Subcutaneous abdominal adipose tissue (tissue), 5 donors: ENCODE data around the gene TSPAN18.

Experiments
- H3K27ac ChIP-seq: one replicate; pipeline ENCODE4 v1.7.0; 2013; ENCODE audit warnings: low read depth, mild to moderate bottlenecking, inconsistent platforms, low read length, moderate library complexity
- H3K27me3 ChIP-seq, 5 donors: one replicate each; pipeline ENCODE4 v1.7.0; 2013; ENCODE audit warnings: low read length in 5 of 5, inconsistent platforms in 1 of 5; ENCODE audit not compliant: control insufficient read depth in 5 of 5, insufficient read depth in 4 of 5
- H3K36me3 ChIP-seq, 5 donors: one replicate each; pipeline ENCODE4 v1.7.0; 2013; ENCODE audit warnings: low read length in 5 of 5; ENCODE audit not compliant: control insufficient read depth in 5 of 5, insufficient read depth in 5 of 5
- H3K4me1 ChIP-seq, 5 donors: one replicate each; pipeline ENCODE4 v1.7.0; 2013; ENCODE audit warnings: low read length in 5 of 5, mild to moderate bottlenecking in 3 of 5, moderate library complexity in 1 of 5; ENCODE audit not compliant: control insufficient read depth in 5 of 5, insufficient read depth in 5 of 5
- H3K4me3 ChIP-seq, 5 donors: one replicate each; pipeline ENCODE4 v1.7.0; 2013; ENCODE audit warnings: low read length in 5 of 5, low read depth in 1 of 5
- H3K9ac ChIP-seq, 5 donors: one replicate each; pipeline ENCODE4 v1.7.0; 2013; ENCODE audit warnings: low read length in 5 of 5, mild to moderate bottlenecking in 4 of 5, moderate library complexity in 3 of 5
- H3K9me3 ChIP-seq, 5 donors: one replicate each; pipeline ENCODE4 v1.7.0; 2013; ENCODE audit warnings: low read length in 5 of 5; ENCODE audit not compliant: control insufficient read depth in 5 of 5
- donor health status: healthy.
- donor health status: healthy.
- donor health status: healthy.
- donor health status: healthy.
- donor health status: healthy.

TSPAN18 gene

DNA sequence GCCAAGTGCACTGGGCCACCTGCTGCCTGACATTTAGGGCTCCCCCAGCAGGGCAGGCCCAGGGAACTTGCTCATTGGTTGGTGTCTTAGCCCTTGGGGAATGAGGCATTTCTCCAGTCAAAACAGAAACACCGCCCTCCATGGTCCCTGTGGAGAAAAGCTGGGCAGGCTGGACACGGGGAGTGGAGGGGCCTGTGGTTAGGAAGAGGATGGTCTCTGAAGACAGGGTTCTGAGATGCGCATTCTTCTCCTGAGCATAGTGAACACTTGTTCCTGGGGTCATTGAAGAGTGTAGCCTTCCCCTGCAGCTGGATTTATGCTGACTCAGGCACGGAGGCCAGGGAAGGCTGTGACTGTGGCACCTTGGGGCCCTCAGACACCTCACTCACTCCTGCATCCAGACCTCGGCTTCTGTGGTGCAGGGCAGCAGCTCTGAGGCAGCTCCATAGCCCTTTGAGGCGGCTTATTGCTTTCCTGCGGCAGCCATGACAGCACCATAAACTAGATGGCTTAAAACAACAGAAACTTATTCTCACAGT is 8.2 kb downstream of the TSPAN18 start:
- Histone ChIP-seq H3K4me1 (peaks cover 0 to 60% (median 0%) of the 10 kb centered on the region in 5 donors), H3K36me3 (no peaks in the 10 kb centered on the region), H3K4me3 (no peak overlapping the region), H3K9ac (no peak overlapping the region), H3K27ac (no peak overlapping the region), H3K27me3 (peaks cover 0 to 22% (median 4%) of the 10 kb centered on the region in 5 donors), H3K9me3 (peaks cover 0 to 6% (median 4%) of the 10 kb centered on the region in 5 donors)

DNA sequence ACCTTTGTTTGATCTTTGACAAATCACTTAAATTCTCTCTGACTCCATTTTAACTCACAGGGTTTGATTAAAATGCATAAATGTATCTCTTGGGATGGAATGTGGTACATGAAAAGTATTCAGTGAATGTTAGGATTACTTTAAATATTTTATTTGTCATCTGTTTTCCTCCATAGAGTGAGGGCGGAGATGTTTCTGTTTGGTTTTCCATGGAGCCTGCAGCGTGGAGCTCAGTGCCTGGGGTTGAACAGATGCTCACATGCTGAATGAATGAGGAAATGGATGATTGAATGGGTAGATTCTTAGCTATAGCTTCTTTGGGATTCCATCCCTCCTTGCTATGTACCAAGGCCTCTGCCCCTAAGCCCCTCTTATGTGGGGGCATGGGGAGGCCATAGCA is 10.0 kb downstream of the TSPAN18 start:
- H3K27me3 ChIP-seq = peaks cover 0 to 20% (median 6%) of the 10 kb centered on the region in 5 donors
- peaks cover 0 to 6% (median 4%) of the 10 kb centered on the region in 5 donors for H3K9me3 ChIP-seq
- no peak overlapping the region for H3K27ac ChIP-seq
- no peaks in the 10 kb centered on the region for H3K36me3 ChIP-seq
- no peak overlapping the region for H3K9ac ChIP-seq
- H3K4me1 ChIP-seq = peaks cover 0 to 62% (median 0%) of the 10 kb centered on the region in 5 donors
- H3K4me3 ChIP-seq = no peak overlapping the region

DNA sequence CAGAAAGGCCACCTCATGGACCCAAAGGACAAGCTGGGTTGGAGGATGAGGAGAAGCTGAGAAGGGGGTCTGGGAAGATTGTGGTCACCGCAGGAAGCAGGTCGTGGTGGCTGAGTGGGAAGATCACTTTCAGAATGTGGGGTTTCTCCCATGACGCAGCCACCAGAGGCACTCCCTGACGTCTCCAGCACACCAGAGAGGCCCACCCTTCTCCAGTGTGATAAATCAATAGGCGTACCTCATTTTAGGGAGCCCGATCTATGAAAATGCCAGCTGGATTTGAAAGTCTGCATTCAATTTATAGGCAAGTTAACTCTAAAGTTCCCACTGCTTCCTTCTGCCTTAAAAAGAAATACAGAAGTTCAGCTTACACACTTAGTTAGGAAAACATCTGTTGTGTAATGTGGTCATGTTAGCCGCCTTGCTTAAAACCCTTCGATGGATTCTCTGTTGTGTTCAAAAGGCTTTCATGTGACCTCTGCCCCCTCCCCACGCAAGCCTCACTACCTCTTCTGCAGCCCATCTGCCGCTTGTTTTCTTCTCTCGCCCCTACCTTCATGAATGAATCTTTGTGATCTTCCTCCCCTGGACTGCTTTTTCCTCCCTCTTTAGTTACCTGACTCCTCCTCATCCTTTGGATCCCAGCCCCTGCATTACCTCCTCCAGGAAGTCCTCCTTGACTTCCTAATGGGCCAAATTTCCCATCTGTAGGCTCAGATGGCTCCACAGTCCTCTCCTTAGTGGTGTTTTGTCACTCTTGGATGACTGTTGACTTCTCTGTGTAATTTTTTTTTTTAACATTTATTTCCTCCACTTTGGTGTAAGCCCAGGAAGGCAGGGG is 10.7 kb downstream of the TSPAN18 start:
- Histone ChIP-seq H3K9ac (no peak overlapping the region), H3K4me1 (peaks cover 0 to 61% (median under 1%) of the 10 kb centered on the region in 5 donors), H3K27me3 (peaks cover 0 to 14% (median 8%) of the 10 kb centered on the region in 5 donors), H3K36me3 (no peaks in the 10 kb centered on the region), H3K9me3 (peaks cover 0 to 6% (median 4%) of the 10 kb centered on the region in 5 donors), H3K27ac (no peak overlapping the region), H3K4me3 (no peak overlapping the region)

DNA sequence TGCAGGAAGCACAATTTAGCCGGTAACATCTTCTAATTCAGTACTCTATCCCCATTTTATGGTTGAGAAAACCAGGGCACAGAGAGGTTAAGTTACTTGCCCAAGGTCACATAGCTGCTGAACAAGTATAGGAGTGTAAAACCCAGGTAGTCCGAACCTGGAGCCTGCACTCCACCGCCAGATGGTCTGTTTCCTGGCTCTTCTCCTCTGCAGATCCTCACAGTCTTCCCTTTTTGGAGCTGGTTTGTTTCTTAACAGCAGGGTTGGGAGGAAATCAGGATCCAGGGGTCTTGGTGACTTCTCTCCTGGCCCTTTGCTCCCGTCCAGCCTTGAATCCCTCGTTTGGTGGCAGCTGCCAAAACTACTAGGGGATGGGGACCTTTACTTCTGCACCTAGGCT is 12.0 kb downstream of the TSPAN18 start:
- peaks cover 0 to 18% (median 5%) of the 10 kb centered on the region in 5 donors for H3K27me3 ChIP-seq
- H3K36me3 ChIP-seq = no peaks in the 10 kb centered on the region
- no peak overlapping the region for H3K9ac ChIP-seq
- H3K4me1 ChIP-seq = peaks cover 0 to 62% (median 6%) of the 10 kb centered on the region in 5 donors
- H3K4me3 ChIP-seq = no peak overlapping the region
- H3K9me3 ChIP-seq = no peaks in the 10 kb centered on the region
- no peak overlapping the region for H3K27ac ChIP-seq

DNA sequence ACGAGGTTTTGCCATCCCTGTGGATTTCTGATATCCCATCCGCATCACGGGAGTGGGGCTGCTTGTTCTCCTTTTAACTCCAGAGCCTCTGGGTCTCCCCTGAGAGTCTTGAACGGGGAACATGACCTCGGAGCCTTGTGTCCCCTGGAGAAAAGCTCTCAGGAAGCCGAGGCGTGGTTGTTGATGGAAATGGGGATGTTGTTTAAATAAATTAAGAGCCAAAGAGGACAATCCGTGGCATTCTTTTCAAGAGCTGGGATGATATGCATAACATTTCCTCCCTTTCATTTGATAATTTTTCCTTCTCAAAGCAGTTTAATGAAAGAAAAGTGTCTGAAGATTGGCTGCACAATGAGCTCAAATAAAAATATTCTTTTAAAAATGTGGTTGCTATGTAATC is 14.2 kb downstream of the TSPAN18 start:
- Histone ChIP-seq H3K4me3 (no peak overlapping the region), H3K9ac (peak overlapping the region in 1 of 5 donors; percentile 20), H3K27ac (no peak overlapping the region), H3K4me1 (peaks cover 0 to 58% (median 6%) of the 10 kb centered on the region in 5 donors), H3K36me3 (no peaks in the 10 kb centered on the region), H3K9me3 (no peaks in the 10 kb centered on the region), H3K27me3 (peaks cover 0 to 24% (median 3%) of the 10 kb centered on the region in 5 donors)

- H3K9ac ChIP-seq = no peak overlapping the region
- H3K4me1 ChIP-seq = peaks cover 0 to 62% (median 6%) of the 10 kb centered on the region in 5 donors
- H3K27ac ChIP-seq = no peak overlapping the region
- H3K9me3 ChIP-seq = no peaks in the 10 kb centered on the region
- H3K27me3 ChIP-seq = peaks cover 0 to 24% (median 3%) of the 10 kb centered on the region in 5 donors
- H3K36me3 ChIP-seq = no peaks in the 10 kb centered on the region
- no peak overlapping the region for H3K4me3 ChIP-seq
Observed at GRCh38 chr11:44741976-44742375, 15.2 kb downstream of the TSPAN18 start.

- H3K27me3 ChIP-seq = peaks cover 0 to 24% (median 3%) of the 10 kb centered on the region in 5 donors
- no peak overlapping the region for H3K4me3 ChIP-seq
- no peak overlapping the region for H3K9ac ChIP-seq
- H3K4me1 ChIP-seq = peaks cover 0 to 66% (median 9%) of the 10 kb centered on the region in 5 donors
- no peaks in the 10 kb centered on the region for H3K36me3 ChIP-seq
- H3K9me3 ChIP-seq = no peaks in the 10 kb centered on the region
- no peak overlapping the region for H3K27ac ChIP-seq
Observed at GRCh38 chr11:44742508-44743246, 15.9 kb downstream of the TSPAN18 start.

GRCh38 chr11:44743326-44743725 is 16.6 kb downstream of the TSPAN18 start:
- Histone ChIP-seq H3K4me3 (no peak overlapping the region), H3K9me3 (no peaks in the 10 kb centered on the region), H3K9ac (no peak overlapping the region), H3K36me3 (no peaks in the 10 kb centered on the region), H3K27me3 (peaks cover 0 to 24% (median 3%) of the 10 kb centered on the region in 5 donors), H3K27ac (no peak overlapping the region), H3K4me1 (peaks cover 0 to 67% (median 9%) of the 10 kb centered on the region in 5 donors)

DNA sequence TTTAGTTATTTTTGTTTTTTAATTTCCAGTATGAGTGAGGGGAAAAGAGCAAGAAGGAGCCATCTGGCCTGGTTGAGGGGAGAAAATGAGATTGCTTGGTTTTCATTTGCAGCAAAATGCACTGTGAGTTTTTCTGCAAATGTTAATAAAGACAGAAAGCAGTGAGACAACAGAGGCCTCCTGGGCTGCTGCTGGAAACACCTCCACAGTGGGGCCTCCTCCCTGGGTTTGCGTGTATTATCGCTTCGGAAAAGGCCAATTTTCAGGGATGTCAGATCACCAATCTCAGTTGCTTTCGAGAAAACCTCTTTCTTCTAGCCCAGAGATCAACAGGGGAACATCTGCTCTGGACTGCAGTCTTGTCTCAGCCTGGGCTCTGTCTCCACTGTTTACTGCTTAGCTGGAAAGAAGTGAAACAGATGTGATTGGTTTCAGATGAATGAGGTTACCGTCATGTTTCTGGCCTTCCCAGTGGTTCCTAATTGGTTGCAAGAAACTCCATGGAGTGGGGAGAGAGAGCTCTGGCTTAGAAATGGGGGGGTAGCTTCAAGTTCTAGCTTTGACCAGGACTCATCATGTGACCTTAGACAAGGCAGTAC is 17.3 kb downstream of the TSPAN18 start:
- H3K27me3 ChIP-seq = peaks cover 0 to 24% (median 3%) of the 10 kb centered on the region in 5 donors
- no peaks in the 10 kb centered on the region for H3K9me3 ChIP-seq
- H3K4me3 ChIP-seq = no peak overlapping the region
- H3K27ac ChIP-seq = no peak overlapping the region
- no peaks in the 10 kb centered on the region for H3K36me3 ChIP-seq
- no peak overlapping the region for H3K9ac ChIP-seq
- peaks cover 0 to 73% (median 9%) of the 10 kb centered on the region in 5 donors for H3K4me1 ChIP-seq
